MM.1S (cell line): Measurements from ENCODE around the gene CCND1.

Experiments
- DNase-seq: peaks from one replicate; pipeline ENCODE4 v3.0.0-alpha.2; 2015
- H2AFZ ChIP-seq: fragments of 300-600 bp; sonication (generic); 2 replicates; pipeline ENCODE4 v1.6.0; 2016; ENCODE audit warnings: antibody characterized with exemption, low read length
- H3F3A ChIP-seq: fragments of 300-600 bp; sonication (generic); 2 replicates; pipeline ENCODE4 v1.6.1; 2016; ENCODE audit warnings: mild to moderate bottlenecking, antibody characterized with exemption, low read length, moderate library complexity, mixed read lengths; ENCODE audit not compliant: insufficient read depth
- H3K27ac ChIP-seq: fragments of 300-600 bp; sonication (generic); 2 replicates; pipeline ENCODE4 v1.5.1; 2016; ENCODE audit warnings: mild to moderate bottlenecking, low read length
- H3K27me3 ChIP-seq: fragments of 300-600 bp; sonication (generic); replicated peaks from 2 replicates; pipeline ENCODE4 v1.6.0; 2016; ENCODE audit warnings: low read length; ENCODE audit not compliant: insufficient read depth
- H3K36me3 ChIP-seq: fragments of 300-600 bp; sonication (generic); replicated peaks from 2 replicates; pipeline ENCODE4 v1.6.1; 2016; ENCODE audit warnings: mild to moderate bottlenecking, low read length, mixed read lengths; ENCODE audit not compliant: insufficient read depth
- H3K4me1 ChIP-seq: fragments of 300-600 bp; sonication (generic); 2 replicates; pipeline ENCODE4 v1.6.1; 2016; ENCODE audit warnings: low read length, mixed read lengths
- H3K4me2 ChIP-seq: fragments of 300-600 bp; sonication (generic); 2 replicates; pipeline ENCODE4 v1.6.0; 2016; ENCODE audit warnings: low read depth, low read length
- H3K4me3 ChIP-seq: fragments of 300-600 bp; sonication (generic); 2 replicates; pipeline ENCODE4 v1.5.1; 2016; ENCODE audit warnings: low read length, mixed read lengths
- H3K79me2 ChIP-seq: fragments of 300-600 bp; sonication (generic); 2 replicates; pipeline ENCODE4 v1.6.1; 2016; ENCODE audit warnings: mixed run types, low read length, mixed read lengths
- H3K9ac ChIP-seq: fragments of 300-600 bp; sonication (generic); 2 replicates; pipeline ENCODE4 v1.6.1; 2016; ENCODE audit warnings: low read length, mixed read lengths
- H3K9me2 ChIP-seq: fragments of 300-600 bp; sonication (generic); replicated peaks from 2 replicates; pipeline ENCODE4 v1.6.1; 2016; ENCODE audit warnings: mild to moderate bottlenecking, low read length, mixed read lengths; ENCODE audit not compliant: insufficient read depth
- H3K9me3 ChIP-seq: fragments of 300-600 bp; sonication (generic); replicated peaks from 2 replicates; pipeline ENCODE4 v1.6.1; 2016; ENCODE audit warnings: mild to moderate bottlenecking, low read length, mixed read lengths; ENCODE audit not compliant: insufficient read depth
- H4K20me1 ChIP-seq: fragments of 300-600 bp; sonication (generic); 2 replicates; pipeline ENCODE4 v1.6.1; 2016; ENCODE audit warnings: mild to moderate bottlenecking, low read length, moderate library complexity, mixed read lengths; ENCODE audit not compliant: insufficient read depth
- CTCF ChIP-seq: fragments of 300-600 bp; sonication (generic); IDR thresholded peaks from 2 replicates; pipeline ENCODE4 v1.5.1; 2016; ENCODE audit warnings: antibody characterized with exemption, low read length, mixed read lengths
- EZH2 ChIP-seq: fragments of 300-600 bp; sonication (generic); optimal IDR thresholded peaks from 2 replicates; pipeline ENCODE3; 2017; ENCODE audit warnings: low read depth, mild to moderate bottlenecking, antibody characterized with exemption, low read length, mixed read lengths
- EZH2phosphoT487 ChIP-seq: fragments of 300-600 bp; sonication (generic); IDR thresholded peaks from 2 replicates; pipeline ENCODE4 v1.6.1; 2018; ENCODE audit warnings: antibody characterized with exemption, low read length

The CCND1 gene

GRCh38 chr11:69666752-69667536 is 26.0 kb downstream of the CCND1 start:
- Histone ChIP-seq H3K4me3 (no peak overlapping the region), H3K9ac (no peak overlapping the region), H3K9me2 (no peaks in the 10 kb centered on the region), H3F3A (no peaks in the 10 kb centered on the region; the same call in 1 of the 2 replicates), H3K36me3 (no peaks in the 10 kb centered on the region), H3K4me2 (no peak overlapping the region), H3K4me1 (no peaks in the 10 kb centered on the region), H4K20me1 (no peaks in the 10 kb centered on the region), H2AFZ (no peak overlapping the region), H3K9me3 (no peaks in the 10 kb centered on the region), H3K27ac (no peak overlapping the region), H3K27me3 (no peaks in the 10 kb centered on the region), H3K79me2 (0 out of 2 replicates have a peak, but pooled peaks cover 6% of the 10 kb centered on the region)
- no peak for DNase-seq
- TF ChIP-seq EZH2 (no peak), EZH2phosphoT487 (no peak), CTCF (no peak)

GRCh38 chr11:69667619-69668604 is 27.0 kb downstream of the CCND1 start:
- no peaks in the 10 kb centered on the region for H3K27me3 ChIP-seq
- H3F3A ChIP-seq = no peaks in the 10 kb centered on the region; the same call in 1 of the 2 replicates
- H3K4me2 ChIP-seq = no peak overlapping the region
- TF ChIP-seq CTCF (no peak), EZH2 (no peak), EZH2phosphoT487 (no peak)
- DNase-seq = no peak
- H2AFZ ChIP-seq = no peak overlapping the region
- no peaks in the 10 kb centered on the region for H4K20me1 ChIP-seq
- peaks cover 8% of the 10 kb centered on the region for H3K79me2 ChIP-seq
- no peaks in the 10 kb centered on the region for H3K9me2 ChIP-seq
- H3K9me3 ChIP-seq = no peaks in the 10 kb centered on the region
- no peak overlapping the region for H3K27ac ChIP-seq
- H3K4me3 ChIP-seq = no peak overlapping the region
- H3K4me1 ChIP-seq = no peaks in the 10 kb centered on the region
- no peak overlapping the region for H3K9ac ChIP-seq
- no peaks in the 10 kb centered on the region for H3K36me3 ChIP-seq

GRCh38 chr11:69669486-69669885 is 28.5 kb downstream of the CCND1 start:
- 0 out of 2 replicates have a peak, but pooled peaks cover 4% of the 10 kb centered on the region for H3K4me1 ChIP-seq
- no peaks in the 10 kb centered on the region for H3K27me3 ChIP-seq
- H3K9ac ChIP-seq = no peak overlapping the region
- H3K4me3 ChIP-seq = no peak overlapping the region
- no peaks in the 10 kb centered on the region; the same call in 1 of the 2 replicates for H3F3A ChIP-seq
- no peaks in the 10 kb centered on the region for H3K36me3 ChIP-seq
- H2AFZ ChIP-seq = no peak overlapping the region
- no peak for TF ChIP-seq EZH2phosphoT487
- no peak for TF ChIP-seq EZH2
- no peak for TF ChIP-seq CTCF
- peaks cover 23% of the 10 kb centered on the region for H3K79me2 ChIP-seq
- no peaks in the 10 kb centered on the region for H4K20me1 ChIP-seq
- H3K27ac ChIP-seq = no peak overlapping the region
- no peaks in the 10 kb centered on the region for H3K9me3 ChIP-seq
- H3K9me2 ChIP-seq = no peaks in the 10 kb centered on the region
- no peak for DNase-seq
- H3K4me2 ChIP-seq = no peak overlapping the region
